Measurements from ENCODE around the gene SPTB.

The SPTB gene

GRCh38 chr14:64885559-64885958 lies 5.9 kb upstream of the SPTB start:
- Histone ChIP-seq H3K36me3 (replicated peaks; ENCODE audit: low read depth, low read length) (no peaks in the 10 kb centered on the region), H4K20me1 (ENCODE audit: insufficient read depth, low read length) (no peaks in the 10 kb centered on the region), H3K4me2 (ENCODE audit: low read length) (no peak overlapping the region), H3K4me1 (ENCODE audit: low read length) (peaks cover 5% of the 10 kb centered on the region), H3K27ac (ENCODE audit: low read length) (no peak overlapping the region), H3K4me3 (ENCODE audit: low read length) (no peak overlapping the region), H3K79me2 (ENCODE audit: low read length) (no peaks in the 10 kb centered on the region), H3K9ac (ENCODE audit: low read length) (no peak overlapping the region), H2AFZ (ENCODE audit: low read depth, low read length) (no peak overlapping the region), H3K9me3 (ENCODE audit: insufficient read depth, low read length) (no peaks in the 10 kb centered on the region), H3K27me3 (ENCODE audit: low read depth, low read length) (peaks cover 48% of the 10 kb centered on the region)
- TF ChIP-seq EZH2phosphoT487 (IDR thresholded peaks at IDR 0.05; ENCODE audit: low read depth) (no peak), CTCF (IDR thresholded peaks at IDR 0.05; ENCODE audit: low read depth, low read length) (no peak)

GRCh38 chr14:64880221-64881121 lies 764 bp upstream of the SPTB start:
- Histone ChIP-seq H3K27me3 (ENCODE audit: low read depth, low read length) (peaks cover 51% of the 10 kb centered on the region), H2AFZ (ENCODE audit: low read depth, low read length) (peak overlapping the region; percentile 84), H3K9me3 (ENCODE audit: insufficient read depth, low read length) (no peaks in the 10 kb centered on the region), H3K27ac (ENCODE audit: low read length) (no peak overlapping the region), H4K20me1 (ENCODE audit: insufficient read depth, low read length) (no peaks in the 10 kb centered on the region), H3K4me3 (ENCODE audit: low read length) (peak overlapping the region; percentile 81), H3K4me2 (ENCODE audit: low read length) (peak overlapping the region; percentile 79), H3K36me3 (replicated peaks; ENCODE audit: low read depth, low read length) (no peaks in the 10 kb centered on the region), H3K9ac (ENCODE audit: low read length) (peak overlapping the region; percentile 54), H3K4me1 (ENCODE audit: low read length) (peaks cover 5% of the 10 kb centered on the region), H3K79me2 (ENCODE audit: low read length) (no peaks in the 10 kb centered on the region)
- TF ChIP-seq CTCF (IDR thresholded peaks at IDR 0.05; ENCODE audit: low read depth, low read length): no peak
- TF ChIP-seq EZH2phosphoT487 (IDR thresholded peaks at IDR 0.05; ENCODE audit: low read depth): 0 out of 2 replicates have a peak, but pooled peaks have one; percentile 3

- peak overlapping the region; percentile 79 for H3K4me2 ChIP-seq (ENCODE audit: low read length)
- no peaks in the 10 kb centered on the region for H3K36me3 ChIP-seq (replicated peaks; ENCODE audit: low read depth, low read length)
- no peak overlapping the region for H2AFZ ChIP-seq (ENCODE audit: low read depth, low read length)
- no peaks in the 10 kb centered on the region for H3K9me3 ChIP-seq (ENCODE audit: insufficient read depth, low read length)
- no peaks in the 10 kb centered on the region for H4K20me1 ChIP-seq (ENCODE audit: insufficient read depth, low read length)
- peaks cover 54% of the 10 kb centered on the region for H3K27me3 ChIP-seq (ENCODE audit: low read depth, low read length)
- H3K27ac ChIP-seq (ENCODE audit: low read length): no peak overlapping the region
- H3K4me3 ChIP-seq (ENCODE audit: low read length): peak overlapping the region; percentile 81
- peaks cover 5% of the 10 kb centered on the region for H3K4me1 ChIP-seq (ENCODE audit: low read length)
- H3K79me2 ChIP-seq (ENCODE audit: low read length): no peaks in the 10 kb centered on the region
- H3K9ac ChIP-seq (ENCODE audit: low read length): no peak overlapping the region
- no peak for TF ChIP-seq EZH2phosphoT487 (IDR thresholded peaks at IDR 0.05; ENCODE audit: low read depth)
- no peak for TF ChIP-seq CTCF (IDR thresholded peaks at IDR 0.05; ENCODE audit: low read depth, low read length)
These were observed 671 bp downstream of the SPTB start for GRCh38 chr14:64878837-64879634.

GRCh38 chr14:64877846-64878245 lies 1.9 kb downstream of the SPTB start:
- no peaks in the 10 kb centered on the region for H3K9me3 ChIP-seq (ENCODE audit: insufficient read depth, low read length)
- no peak overlapping the region for H3K4me3 ChIP-seq (ENCODE audit: low read length)
- no peak for TF ChIP-seq EZH2phosphoT487 (IDR thresholded peaks at IDR 0.05; ENCODE audit: low read depth)
- no peak for TF ChIP-seq CTCF (IDR thresholded peaks at IDR 0.05; ENCODE audit: low read depth, low read length)
- H3K27ac ChIP-seq (ENCODE audit: low read length): no peak overlapping the region
- no peaks in the 10 kb centered on the region for H3K79me2 ChIP-seq (ENCODE audit: low read length)
- no peak overlapping the region for H3K9ac ChIP-seq (ENCODE audit: low read length)
- H3K27me3 ChIP-seq (ENCODE audit: low read depth, low read length): peaks cover 48% of the 10 kb centered on the region
- H2AFZ ChIP-seq (ENCODE audit: low read depth, low read length): no peak overlapping the region
- no peak overlapping the region for H3K4me2 ChIP-seq (ENCODE audit: low read length)
- H4K20me1 ChIP-seq (ENCODE audit: insufficient read depth, low read length): no peaks in the 10 kb centered on the region
- H3K36me3 ChIP-seq (replicated peaks; ENCODE audit: low read depth, low read length): no peaks in the 10 kb centered on the region
- H3K4me1 ChIP-seq (ENCODE audit: low read length): peaks cover 5% of the 10 kb centered on the region
